Liver (tissue), 2 donors: Measurements from ENCODE around the gene F11.
"Not testable (repeated sequence)": the region's sequence is repeated elsewhere in the genome, so short reads cannot be mapped to it uniquely, and the experiment has no call there.

Experiments
- REST ChIP-seq: IDR thresholded peaks from 2 replicates; pipeline ENCODE4 v1.6.1; 2016; ENCODE audit warnings: antibody characterized with exemption, mild to moderate bottlenecking
- TF ChIP-seq, protein P1 (sequence below): fragments of 150-350 bp; IDR thresholded peaks from 2 replicates; pipeline ENCODE4 v1.5.1; 2017; ENCODE audit warnings: improper control_type of control experiment, low read depth, low read length; ENCODE audit not compliant: missing input control
- donor health status: healthy.

- not testable (repeated sequence) for TF ChIP-seq REST
- TF ChIP-seq, protein P1, sequence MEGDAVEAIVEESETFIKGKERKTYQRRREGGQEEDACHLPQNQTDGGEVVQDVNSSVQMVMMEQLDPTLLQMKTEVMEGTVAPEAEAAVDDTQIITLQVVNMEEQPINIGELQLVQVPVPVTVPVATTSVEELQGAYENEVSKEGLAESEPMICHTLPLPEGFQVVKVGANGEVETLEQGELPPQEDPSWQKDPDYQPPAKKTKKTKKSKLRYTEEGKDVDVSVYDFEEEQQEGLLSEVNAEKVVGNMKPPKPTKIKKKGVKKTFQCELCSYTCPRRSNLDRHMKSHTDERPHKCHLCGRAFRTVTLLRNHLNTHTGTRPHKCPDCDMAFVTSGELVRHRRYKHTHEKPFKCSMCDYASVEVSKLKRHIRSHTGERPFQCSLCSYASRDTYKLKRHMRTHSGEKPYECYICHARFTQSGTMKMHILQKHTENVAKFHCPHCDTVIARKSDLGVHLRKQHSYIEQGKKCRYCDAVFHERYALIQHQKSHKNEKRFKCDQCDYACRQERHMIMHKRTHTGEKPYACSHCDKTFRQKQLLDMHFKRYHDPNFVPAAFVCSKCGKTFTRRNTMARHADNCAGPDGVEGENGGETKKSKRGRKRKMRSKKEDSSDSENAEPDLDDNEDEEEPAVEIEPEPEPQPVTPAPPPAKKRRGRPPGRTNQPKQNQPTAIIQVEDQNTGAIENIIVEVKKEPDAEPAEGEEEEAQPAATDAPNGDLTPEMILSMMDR: not testable (repeated sequence)
Observed at GRCh38 chr4:186247062-186247752, 18.8 kb upstream of the F11 start.
